Measurements from ENCODE around the gene RNF26.
A peak's percentile ranks its signal among the peaks of the same experiment; 100 is the strongest.

RNF26 gene

DNA sequence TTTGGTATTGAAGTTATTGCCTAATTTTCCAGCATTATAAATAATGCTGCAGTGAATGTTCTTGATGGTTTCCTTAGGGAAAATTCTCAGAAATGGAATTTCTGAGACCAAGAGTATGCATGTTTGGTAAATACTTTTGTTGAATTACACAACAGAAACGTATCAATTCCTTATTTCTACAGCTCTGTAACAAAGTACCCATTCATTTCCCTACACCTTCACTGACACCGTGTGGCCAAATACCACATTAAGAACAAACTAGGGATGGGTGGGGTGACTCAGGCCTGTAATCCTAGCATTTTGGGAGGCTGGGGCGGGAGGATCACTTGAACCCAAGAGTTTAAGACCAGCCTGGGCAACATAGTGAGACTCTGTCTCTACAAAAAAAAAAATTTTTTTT, 39.1 kb upstream of the RNF26 start:
- Histone ChIP-seq H3K4me3 (ENCODE audit: low read depth, low read length) (no peak overlapping the region), H3K9me3 (ENCODE audit: severe bottlenecking) (peaks cover 8% of the 10 kb centered on the region), H3K27ac (no peak overlapping the region), H3K36me3 (peaks cover 22% of the 10 kb centered on the region), H3K27me3 (ENCODE audit: insufficient read depth, low read depth, severe bottlenecking) (no peaks in the 10 kb centered on the region)
- TF ChIP-seq, protein P1, sequence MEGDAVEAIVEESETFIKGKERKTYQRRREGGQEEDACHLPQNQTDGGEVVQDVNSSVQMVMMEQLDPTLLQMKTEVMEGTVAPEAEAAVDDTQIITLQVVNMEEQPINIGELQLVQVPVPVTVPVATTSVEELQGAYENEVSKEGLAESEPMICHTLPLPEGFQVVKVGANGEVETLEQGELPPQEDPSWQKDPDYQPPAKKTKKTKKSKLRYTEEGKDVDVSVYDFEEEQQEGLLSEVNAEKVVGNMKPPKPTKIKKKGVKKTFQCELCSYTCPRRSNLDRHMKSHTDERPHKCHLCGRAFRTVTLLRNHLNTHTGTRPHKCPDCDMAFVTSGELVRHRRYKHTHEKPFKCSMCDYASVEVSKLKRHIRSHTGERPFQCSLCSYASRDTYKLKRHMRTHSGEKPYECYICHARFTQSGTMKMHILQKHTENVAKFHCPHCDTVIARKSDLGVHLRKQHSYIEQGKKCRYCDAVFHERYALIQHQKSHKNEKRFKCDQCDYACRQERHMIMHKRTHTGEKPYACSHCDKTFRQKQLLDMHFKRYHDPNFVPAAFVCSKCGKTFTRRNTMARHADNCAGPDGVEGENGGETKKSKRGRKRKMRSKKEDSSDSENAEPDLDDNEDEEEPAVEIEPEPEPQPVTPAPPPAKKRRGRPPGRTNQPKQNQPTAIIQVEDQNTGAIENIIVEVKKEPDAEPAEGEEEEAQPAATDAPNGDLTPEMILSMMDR (IDR thresholded peaks at IDR 0.05; ENCODE audit: low read depth, low read length) = no peak
- DNase-seq = no peak

DNA sequence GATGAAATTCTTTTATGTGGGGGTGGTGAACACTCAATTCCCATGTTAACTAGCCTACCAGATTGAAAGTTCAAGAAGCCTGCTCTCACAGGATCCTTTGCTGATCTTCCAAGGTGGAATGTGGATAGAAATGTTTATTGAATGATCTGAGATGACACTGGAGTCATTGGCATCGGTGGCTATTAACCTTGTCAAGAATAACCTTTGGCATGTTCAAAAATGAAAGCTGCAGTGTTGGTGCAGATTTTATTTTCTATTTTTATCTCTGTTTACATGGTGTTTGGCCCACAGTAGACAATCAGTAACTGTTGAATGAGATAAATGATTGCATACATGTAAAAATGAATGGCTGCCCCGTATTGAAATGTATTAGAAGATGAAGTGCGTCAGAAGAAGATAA, 36.4 kb upstream of the RNF26 start:
- no peak overlapping the region for H3K27ac ChIP-seq
- H3K36me3 ChIP-seq = peaks cover 18% of the 10 kb centered on the region
- TF ChIP-seq, protein P1 (IDR thresholded peaks at IDR 0.05; ENCODE audit: low read depth, low read length) = no peak
- no peak overlapping the region for H3K4me3 ChIP-seq (ENCODE audit: low read depth, low read length)
- no peaks in the 10 kb centered on the region for H3K9me3 ChIP-seq (ENCODE audit: severe bottlenecking)
- no peaks in the 10 kb centered on the region for H3K27me3 ChIP-seq (ENCODE audit: insufficient read depth, low read depth, severe bottlenecking)
- no peak for DNase-seq

DNA sequence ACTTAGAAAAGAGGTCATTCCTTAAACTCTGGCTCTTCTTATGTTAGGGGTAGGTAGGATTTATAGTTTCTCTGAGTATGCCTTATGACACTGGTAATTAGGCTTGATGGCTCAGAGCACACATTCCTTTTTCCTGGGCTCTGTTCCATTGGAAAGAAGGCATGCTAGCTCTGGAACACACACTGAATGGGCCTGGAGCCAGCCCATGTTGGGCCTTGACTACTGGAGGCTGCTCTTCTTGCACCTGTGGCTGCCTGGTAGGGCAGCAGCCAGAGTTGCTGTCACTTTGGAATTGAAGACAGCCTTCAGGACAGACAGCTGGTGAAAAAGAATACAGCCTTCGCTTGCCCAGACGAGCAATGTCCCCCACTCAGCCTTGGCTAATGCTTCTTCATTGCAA, 35.6 kb upstream of the RNF26 start:
- TF ChIP-seq, protein P1 (IDR thresholded peaks at IDR 0.05; ENCODE audit: low read depth, low read length) = no peak
- H3K36me3 ChIP-seq = peaks cover 18% of the 10 kb centered on the region
- no peaks in the 10 kb centered on the region for H3K9me3 ChIP-seq (ENCODE audit: severe bottlenecking)
- H3K4me3 ChIP-seq (ENCODE audit: low read depth, low read length) = no peak overlapping the region
- no peak overlapping the region for H3K27ac ChIP-seq
- no peak for DNase-seq
- H3K27me3 ChIP-seq (ENCODE audit: insufficient read depth, low read depth, severe bottlenecking) = no peaks in the 10 kb centered on the region

DNA sequence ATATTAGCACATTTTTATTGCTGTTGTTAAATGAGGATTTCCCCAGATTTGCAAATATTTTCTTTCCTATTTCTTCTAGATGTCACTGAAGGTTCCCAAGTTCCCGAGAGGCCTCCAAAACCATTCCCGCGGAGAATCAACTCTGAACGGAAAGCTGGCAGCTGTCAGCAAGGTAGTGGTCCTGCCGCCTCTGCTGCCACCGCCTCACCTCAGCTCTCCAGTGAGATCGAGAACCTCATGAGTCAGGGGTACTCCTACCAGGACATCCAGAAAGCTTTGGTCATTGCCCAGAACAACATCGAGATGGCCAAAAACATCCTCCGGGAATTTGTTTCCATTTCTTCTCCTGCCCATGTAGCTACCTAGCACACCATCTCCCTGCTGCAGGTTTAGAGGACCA, 34.9 kb upstream of the RNF26 start:
- Histone ChIP-seq H3K27ac (no peak overlapping the region), H3K36me3 (peaks cover 18% of the 10 kb centered on the region), H3K9me3 (ENCODE audit: severe bottlenecking) (no peaks in the 10 kb centered on the region), H3K27me3 (ENCODE audit: insufficient read depth, low read depth, severe bottlenecking) (no peaks in the 10 kb centered on the region), H3K4me3 (ENCODE audit: low read depth, low read length) (no peak overlapping the region)
- TF ChIP-seq, protein P1 (IDR thresholded peaks at IDR 0.05; ENCODE audit: low read depth, low read length) = no peak
- no peak for DNase-seq

DNA sequence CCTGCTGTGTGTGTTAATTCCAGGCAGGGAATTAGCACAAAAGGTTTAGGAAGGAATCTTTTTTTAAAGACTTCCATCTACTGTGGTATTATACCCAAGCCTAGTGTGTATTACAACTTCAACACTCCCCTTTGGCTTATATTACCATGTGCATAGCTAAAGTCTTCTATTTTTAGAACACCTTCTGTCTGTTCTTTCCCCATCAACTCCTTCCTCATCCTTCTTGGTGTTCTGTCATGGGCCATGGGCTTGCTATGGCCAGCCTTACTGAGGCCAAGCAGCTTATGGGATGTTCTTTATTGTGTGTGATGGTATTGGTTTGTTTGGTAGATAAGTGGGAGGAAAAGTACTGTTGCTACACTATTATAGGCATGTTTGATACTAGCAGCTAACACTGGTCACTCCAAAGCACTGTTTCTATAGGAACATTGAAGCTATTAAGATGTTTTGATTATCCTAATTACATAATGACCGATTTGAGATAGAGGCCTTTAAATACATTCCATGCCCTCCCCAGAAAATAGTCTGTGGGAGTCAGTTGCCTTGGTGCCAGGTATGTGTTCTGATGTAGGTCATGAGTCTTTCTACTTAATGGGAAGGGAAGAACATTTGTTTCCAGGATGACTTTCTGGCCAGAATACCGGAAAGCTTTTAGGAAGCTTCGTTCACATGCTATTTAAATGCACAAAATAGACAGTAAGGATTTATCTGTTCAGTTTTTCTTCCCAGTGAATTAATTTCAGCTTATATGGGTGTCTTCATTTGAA, 33.9 kb upstream of the RNF26 start:
- H3K9me3 ChIP-seq (ENCODE audit: severe bottlenecking) = no peaks in the 10 kb centered on the region
- H3K4me3 ChIP-seq (ENCODE audit: low read depth, low read length) = no peak overlapping the region
- peak; percentile 62 for DNase-seq
- H3K36me3 ChIP-seq = peaks cover 18% of the 10 kb centered on the region
- H3K27ac ChIP-seq = 0 out of 2 replicates have a peak overlapping the region, but pooled peaks have one; percentile 2
- TF ChIP-seq, protein P1 (IDR thresholded peaks at IDR 0.05; ENCODE audit: low read depth, low read length) = no peak
- no peaks in the 10 kb centered on the region for H3K27me3 ChIP-seq (ENCODE audit: insufficient read depth, low read depth, severe bottlenecking)
